ENCODE results near the gene EPM2A. TPM values are rescaled to one million over a fixed set of nuclear protein-coding genes. Genes with fewer than 3 reads are reported as not detected.

Gene EPM2A
- total and polyA plus RNA-seq, 2 of the 4 experiments (the other 2 are of a cell fraction), result 2.1 to 4.5 TPM

- BruUV-seq (replicated peaks), result no TSS peak
- no peaks in the 10 kb centered on the region for H3K9me1 ChIP-seq (ENCODE audit: insufficient read depth, low read length)
- H3K23ac ChIP-seq (ENCODE audit: low read depth, low read length), result no peak overlapping the region
- no peaks in the 10 kb centered on the region for H3K27me3 ChIP-seq (ENCODE audit: control insufficient read depth, insufficient read depth, low read length)
- H3K4ac ChIP-seq (ENCODE audit: low read depth, low read length), result no peak overlapping the region
- no peak overlapping the region for H2BK15ac ChIP-seq (ENCODE audit: low read depth, low read length)
- no peak overlapping the region for H3K14ac ChIP-seq (replicated peaks; ENCODE audit: low read depth, low read length)
- no peak for TF ChIP-seq SMC3 (IDR thresholded peaks at IDR 0.05; ENCODE audit: low read depth, low read length)
- TF ChIP-seq, protein P1, sequence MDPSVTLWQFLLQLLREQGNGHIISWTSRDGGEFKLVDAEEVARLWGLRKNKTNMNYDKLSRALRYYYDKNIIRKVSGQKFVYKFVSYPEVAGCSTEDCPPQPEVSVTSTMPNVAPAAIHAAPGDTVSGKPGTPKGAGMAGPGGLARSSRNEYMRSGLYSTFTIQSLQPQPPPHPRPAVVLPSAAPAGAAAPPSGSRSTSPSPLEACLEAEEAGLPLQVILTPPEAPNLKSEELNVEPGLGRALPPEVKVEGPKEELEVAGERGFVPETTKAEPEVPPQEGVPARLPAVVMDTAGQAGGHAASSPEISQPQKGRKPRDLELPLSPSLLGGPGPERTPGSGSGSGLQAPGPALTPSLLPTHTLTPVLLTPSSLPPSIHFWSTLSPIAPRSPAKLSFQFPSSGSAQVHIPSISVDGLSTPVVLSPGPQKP (IDR thresholded peaks at IDR 0.05; ENCODE audit: borderline replicate concordance, low read depth, low read length), result no peak
- TF ChIP-seq MAZ (IDR thresholded peaks at IDR 0.05; ENCODE audit: borderline replicate concordance, low read depth, low read length), result no peak
- no peak for TF ChIP-seq CEBPB (IDR thresholded peaks at IDR 0.05; ENCODE audit: low read depth, low read length)
- no peak for TF ChIP-seq CTCF (conservative IDR thresholded peaks at IDR 0.05; ENCODE audit: low read depth, low read length)
- no peak for TF ChIP-seq NFE2L2 (IDR thresholded peaks at IDR 0.05; ENCODE audit: low read depth, low read length)
- no peak for TF ChIP-seq RCOR1 (IDR thresholded peaks at IDR 0.05; ENCODE audit: insufficient replicate concordance, low read length)
- TF ChIP-seq FOS (IDR thresholded peaks at IDR 0.05; ENCODE audit: low read depth, low read length), result no peak
- no peak for TF ChIP-seq MXI1 (IDR thresholded peaks at IDR 0.05; ENCODE audit: borderline replicate concordance, low read depth, low read length)
- no peak for TF ChIP-seq RAD21 (IDR thresholded peaks at IDR 0.05; ENCODE audit: low read length)
- no peak for TF ChIP-seq CHD1 (IDR thresholded peaks at IDR 0.05; ENCODE audit: low read depth, low read length)
- TF ChIP-seq BHLHE40 (IDR thresholded peaks at IDR 0.05; ENCODE audit: low read depth, low read length), result no peak
- TF ChIP-seq POLR2A (IDR thresholded peaks at IDR 0.05; ENCODE audit: low read depth, low read length), result no peak
- TF ChIP-seq MAFK (IDR thresholded peaks at IDR 0.05; ENCODE audit: low read depth, low read length), result no peak
- TF ChIP-seq USF2 (IDR thresholded peaks at IDR 0.05; ENCODE audit: low read depth, low read length), result no peak
- no peak for TF ChIP-seq RFX5 (IDR thresholded peaks at IDR 0.05; ENCODE audit: low read depth, low read length)
- intact Hi-C loops (cut with micrococcal nuclease), result loop anchor here (5.0 to 10.0 kb wide), 5 partner anchors 257 to 788 kb away; no protein-coding TSS in a partner anchor
- H3K36me3 ChIP-seq (ENCODE audit: control insufficient read depth, insufficient read depth, low read length), result no peaks in the 10 kb centered on the region
- no peak for ATAC-seq (ENCODE audit: low read depth)
- H4K5ac ChIP-seq (ENCODE audit: low read depth, low read length), result no peak overlapping the region
- H2BK5ac ChIP-seq (ENCODE audit: low read depth, low read length, poor library complexity, severe bottlenecking), result no peak overlapping the region
- no peak for DNase-seq
- H4K20me1 ChIP-seq (ENCODE audit: insufficient read depth, low read length), result no peaks in the 10 kb centered on the region
- no peak overlapping the region for H2AK9ac ChIP-seq (replicated peaks; ENCODE audit: low read depth, low read length, poor library complexity)
- POLR2A ChIA-PET (ENCODE audit: unreplicated experiment), result no interaction called here
- H3K4me1 ChIP-seq (ENCODE audit: control insufficient read depth, insufficient read depth, low read length), result peaks cover 2% of the 10 kb centered on the region; the same call in 1 of the 2 replicates
- H3K9me3 ChIP-seq (ENCODE audit: control insufficient read depth, insufficient read depth, low read length), result no peaks in the 10 kb centered on the region
- H3K4me3 ChIP-seq (ENCODE audit: insufficient read depth, low read depth, low read length), result no peak overlapping the region
- in situ Hi-C loops (cut with MboI; ENCODE audit: low sequenced_read_pairs), result no loop called here
- H3K18ac ChIP-seq (ENCODE audit: low read depth, low read length), result no peak overlapping the region
- no peak overlapping the region for H3K27ac ChIP-seq (ENCODE audit: insufficient read depth, low read length)
- no peak overlapping the region for H3K9ac ChIP-seq (ENCODE audit: low read depth, low read length)
- H2AFZ ChIP-seq (replicated peaks; ENCODE audit: low read length, poor library complexity), result no peak overlapping the region
- no peak overlapping the region for H3K4me2 ChIP-seq (ENCODE audit: low read depth, low read length)
- no peak overlapping the region for H4K91ac ChIP-seq (ENCODE audit: insufficient read depth, low read depth, low read length)
- no peak overlapping the region for H2AK5ac ChIP-seq (ENCODE audit: low read depth, low read length)
- H3K56ac ChIP-seq (ENCODE audit: extremely low read depth, insufficient read depth, low read length), result no peak overlapping the region
- no peak overlapping the region for H2BK20ac ChIP-seq (ENCODE audit: low read depth, low read length)
- CTCF ChIA-PET, result no interaction called here
- no peak overlapping the region for H2BK120ac ChIP-seq (ENCODE audit: low read depth, low read length)
- dilution Hi-C loops (cut with HindIII; ENCODE audit: low sequenced_read_pairs, unreplicated experiment), result no loop called here
- H4K8ac ChIP-seq (ENCODE audit: low read depth in 2 of 2, low read length in 2 of 2), result no peak overlapping the region
- no peaks in the 10 kb centered on the region for H3K79me1 ChIP-seq (ENCODE audit: low read depth in 1 of 2, low read length in 2 of 2)
- no CpG with 5 or more reads among the region's 3 CpGs for WGBS, 2 experiments (ENCODE audit: extremely low coverage in 2 of 2, insufficient read length in 1 of 2)
These were observed 104.7 kb downstream of the EPM2A start for GRCh38 chr6:145630598-145630997.
